ENCODE data around the gene ISG20.

The ISG20 gene

DNA sequence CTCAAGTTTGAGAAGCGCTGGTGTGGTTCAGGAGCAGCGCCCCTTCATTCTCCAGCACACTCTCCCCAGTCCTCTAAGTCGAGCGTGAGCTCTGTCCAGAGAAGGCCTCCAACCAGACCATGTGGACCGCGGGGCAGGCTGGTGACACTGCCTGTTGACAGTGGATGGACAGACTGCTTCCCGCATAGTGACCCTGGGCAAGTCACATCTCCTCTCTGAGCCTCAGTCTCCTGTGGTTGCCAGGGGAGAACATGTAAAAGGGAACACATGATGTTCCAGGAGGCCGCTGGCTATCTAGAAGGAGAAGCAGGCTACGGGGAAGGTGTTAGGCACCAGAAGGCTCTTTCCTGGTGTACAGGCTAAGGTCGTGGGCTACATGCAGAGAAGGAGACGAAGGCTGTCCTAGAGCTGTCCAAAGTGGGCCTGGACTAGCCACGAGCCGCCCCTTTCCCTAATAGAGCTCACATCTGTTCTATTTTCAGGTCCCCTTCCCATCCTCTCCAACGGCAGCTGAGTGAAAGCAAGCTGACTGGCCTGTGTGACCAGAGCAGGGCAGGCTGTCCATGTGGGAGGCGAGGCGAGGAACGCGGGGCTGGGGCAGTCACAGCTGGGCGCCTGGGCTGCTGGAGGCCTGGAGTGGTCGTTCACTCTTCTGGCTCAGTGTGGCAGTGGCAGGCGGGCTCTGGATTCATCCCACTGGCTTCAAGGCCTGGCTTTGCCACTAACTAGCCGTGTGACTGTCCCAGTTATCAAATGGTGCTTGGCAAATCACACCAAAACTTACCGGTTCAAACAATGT is 11.1 kb downstream of the ISG20 start:
- TF ChIP-seq, protein P1, sequence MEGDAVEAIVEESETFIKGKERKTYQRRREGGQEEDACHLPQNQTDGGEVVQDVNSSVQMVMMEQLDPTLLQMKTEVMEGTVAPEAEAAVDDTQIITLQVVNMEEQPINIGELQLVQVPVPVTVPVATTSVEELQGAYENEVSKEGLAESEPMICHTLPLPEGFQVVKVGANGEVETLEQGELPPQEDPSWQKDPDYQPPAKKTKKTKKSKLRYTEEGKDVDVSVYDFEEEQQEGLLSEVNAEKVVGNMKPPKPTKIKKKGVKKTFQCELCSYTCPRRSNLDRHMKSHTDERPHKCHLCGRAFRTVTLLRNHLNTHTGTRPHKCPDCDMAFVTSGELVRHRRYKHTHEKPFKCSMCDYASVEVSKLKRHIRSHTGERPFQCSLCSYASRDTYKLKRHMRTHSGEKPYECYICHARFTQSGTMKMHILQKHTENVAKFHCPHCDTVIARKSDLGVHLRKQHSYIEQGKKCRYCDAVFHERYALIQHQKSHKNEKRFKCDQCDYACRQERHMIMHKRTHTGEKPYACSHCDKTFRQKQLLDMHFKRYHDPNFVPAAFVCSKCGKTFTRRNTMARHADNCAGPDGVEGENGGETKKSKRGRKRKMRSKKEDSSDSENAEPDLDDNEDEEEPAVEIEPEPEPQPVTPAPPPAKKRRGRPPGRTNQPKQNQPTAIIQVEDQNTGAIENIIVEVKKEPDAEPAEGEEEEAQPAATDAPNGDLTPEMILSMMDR (IDR thresholded peaks at IDR 0.05): no peak

- TF ChIP-seq, protein P1 (IDR thresholded peaks at IDR 0.05): no peak
Measured at GRCh38 chr15:88650556-88650955, 11.7 kb downstream of the ISG20 start.

GRCh38 chr15:88651136-88651732 is 12.4 kb downstream of the ISG20 start:
- TF ChIP-seq, protein P1 (IDR thresholded peaks at IDR 0.05): no peak

GRCh38 chr15:88651971-88652370 is 13.2 kb downstream of the ISG20 start:
- TF ChIP-seq, protein P1 (IDR thresholded peaks at IDR 0.05): no peak

GRCh38 chr15:88652456-88653199 is 13.8 kb downstream of the ISG20 start:
- TF ChIP-seq, protein P1 (IDR thresholded peaks at IDR 0.05): no peak

- TF ChIP-seq, protein P1 (IDR thresholded peaks at IDR 0.05): no peak
Measured at GRCh38 chr15:88653200-88654064, 14.6 kb downstream of the ISG20 start.
